A673 (cell line): ENCODE measurements around the gene VTA1. TPM values are rescaled to one million over a fixed set of nuclear protein-coding genes. Genes with fewer than 3 reads are reported as not detected.

Experiments
- BruUV-seq: library from RNA; stranded (reverse); fragments of 400-500 nt; replicated peaks from 2 replicates; lab custom pipeline; 2021; lab: Mats Ljungman, UMichigan
- CTCF ChIA-PET: fragments of 300-600 bp; sonication (Branson Sonifier 250); formaldehyde crosslinking; loops from one replicate; lab custom pipeline; 2022; ENCODE audit warnings: antibody characterized with exemption; lab: Charles Lee
- POLR2A ChIA-PET: fragments of 300-600 bp; sonication (Branson Sonifier 250); formaldehyde crosslinking; loops from one replicate; lab custom pipeline; 2022; ENCODE audit warnings: antibody characterized with exemption; ENCODE audit not compliant: low non-redundant PET; lab: Charles Lee
- DNase-seq: peaks from one replicate; pipeline ENCODE4 v3.0.0-alpha.2; 2015; ENCODE audit warnings: low spot score
- H3K27ac ChIP-seq: fragments of 200-600 bp; sonication (generic); 2 replicates; pipeline ENCODE4 v1.5.1; 2016; ENCODE audit warnings: mixed run types, low read depth, mild to moderate bottlenecking, mixed read lengths, antibody characterized with exemption, low read length; ENCODE audit not compliant: poor library complexity, severe bottlenecking
- H3K27me3 ChIP-seq: fragments of 200-600 bp; sonication (generic); replicated peaks from 2 replicates; pipeline ENCODE4 v1.6.1; 2017; ENCODE audit warnings: mixed run types, low read depth, mild to moderate bottlenecking, mixed read lengths, antibody characterized with exemption, low read length; ENCODE audit not compliant: insufficient read depth, poor library complexity
- H3K36me3 ChIP-seq: fragments of 200-600 bp; sonication (generic); 2 replicates; pipeline ENCODE4 v1.6.1; 2016; ENCODE audit warnings: mixed run types, mild to moderate bottlenecking, mixed read lengths, antibody characterized with exemption, low read length; ENCODE audit not compliant: insufficient read depth, poor library complexity, severe bottlenecking
- H3K4me1 ChIP-seq: fragments of 200-600 bp; sonication (generic); 2 replicates; pipeline ENCODE4 v1.6.1; 2017; ENCODE audit warnings: mixed run types, mild to moderate bottlenecking, mixed read lengths, antibody characterized with exemption, low read length; ENCODE audit not compliant: insufficient read depth, poor library complexity, severe bottlenecking
- H3K4me3 ChIP-seq: fragments of 200-600 bp; sonication (generic); 2 replicates; pipeline ENCODE4 v1.5.1; 2016; ENCODE audit warnings: low read depth, mixed run types, mild to moderate bottlenecking, mixed read lengths, low read length; ENCODE audit not compliant: poor library complexity, severe bottlenecking
- H3K9me3 ChIP-seq: fragments of 200-600 bp; sonication (generic); 2 replicates; pipeline ENCODE4 v1.6.1; 2016; ENCODE audit warnings: mixed run types, low read depth, mild to moderate bottlenecking, mixed read lengths, antibody characterized with exemption, low read length; ENCODE audit not compliant: poor library complexity, severe bottlenecking
- CTCF ChIP-seq: fragments of 300-800, 200-600 bp; sonication (generic); conservative IDR thresholded peaks from 2 replicates; pipeline ENCODE4 v1.5.1; 2017; ENCODE audit warnings: low read depth, mild to moderate bottlenecking, antibody characterized with exemption, low read length, moderate library complexity, mixed read lengths
- EZH2 ChIP-seq: fragments of 200-600 bp; sonication (generic); IDR thresholded peaks from 2 replicates; pipeline ENCODE4 v1.6.1; 2017; ENCODE audit warnings: borderline replicate concordance, low read depth, mild to moderate bottlenecking, mixed read lengths, antibody characterized with exemption, low read length; ENCODE audit not compliant: poor library complexity, severe bottlenecking
- intact Hi-C: fragments of 100-400 bp; cut with micrococcal nuclease; formaldehyde crosslinking; loops from one replicate; pipeline ENCODE4 v1.10.0; 2022; ENCODE audit not compliant: unreplicated experiment
- total RNA-seq: library from RNA; stranded (reverse); gene quantifications from 2 replicates; pipeline ENCODE4 v1.2.3, GENCODE V29; 2021

VTA1 gene
- total RNA-seq, 1 experiment from 2014 or later: 75.4 TPM

GRCh38 chr6:142192343-142192742, 45.3 kb downstream of the VTA1 start:
- Histone ChIP-seq H3K27ac (no peak overlapping the region), H3K27me3 (no peaks in the 10 kb centered on the region), H3K36me3 (no peaks in the 10 kb centered on the region), H3K4me1 (peaks cover 3% of the 10 kb centered on the region), H3K9me3 (no peaks in the 10 kb centered on the region), H3K4me3 (no peak overlapping the region)
- no peak for TF ChIP-seq EZH2
- TF ChIP-seq CTCF: no peak
- ChIA-PET CTCF (no interaction called here), POLR2A (no interaction called here)
- intact Hi-C loops: no loop called here
- DNase-seq: no peak
- no TSS peak for BruUV-seq

GRCh38 chr6:142193621-142194020, 46.6 kb downstream of the VTA1 start:
- CTCF ChIA-PET: no interaction called here

GRCh38 chr6:142195862-142196541, 48.9 kb downstream of the VTA1 start:
- Histone ChIP-seq H3K4me3 (no peak overlapping the region), H3K4me1 (no peaks in the 10 kb centered on the region), H3K27ac (no peak overlapping the region), H3K27me3 (no peaks in the 10 kb centered on the region), H3K9me3 (no peaks in the 10 kb centered on the region), H3K36me3 (peaks cover 19% of the 10 kb centered on the region)
- TF ChIP-seq EZH2: no peak
- TF ChIP-seq CTCF: no peak
- DNase-seq: no peak
- intact Hi-C loops: no loop called here
- BruUV-seq: no TSS peak
- ChIA-PET POLR2A (interaction anchor here (0.6 kb wide), 1 partner anchor 1965 kb away, joined by 4 read pairs; no protein-coding TSS in a partner anchor), CTCF (no interaction called here)

More at GRCh38 chr6:142193621-142194020, 46.6 kb downstream of the VTA1 start:
- H3K4me1 ChIP-seq: no peaks in the 10 kb centered on the region
- no peak for DNase-seq
- BruUV-seq: no TSS peak
- H3K27ac ChIP-seq: no peak overlapping the region
- intact Hi-C loops: no loop called here
- H3K4me3 ChIP-seq: no peak overlapping the region
- H3K9me3 ChIP-seq: no peaks in the 10 kb centered on the region
- POLR2A ChIA-PET: no interaction called here
- peaks cover 5% of the 10 kb centered on the region for H3K36me3 ChIP-seq
- H3K27me3 ChIP-seq: no peaks in the 10 kb centered on the region
- no peak for TF ChIP-seq EZH2
- TF ChIP-seq CTCF: no peak
